NCI-H1092 treated with DMSO at 0.1 percent for 48 hours (cell line): Measurements from ENCODE around the gene AUH.

ENCODE experiments used
- DNase-seq: peaks from one replicate; lab custom pipeline; 2025; lab: John Stamatoyannopoulos, UW

The AUH gene

GRCh38 chr9:91340395-91340967 is 21.2 kb downstream of the AUH start:
- no peak for DNase-seq

DNA sequence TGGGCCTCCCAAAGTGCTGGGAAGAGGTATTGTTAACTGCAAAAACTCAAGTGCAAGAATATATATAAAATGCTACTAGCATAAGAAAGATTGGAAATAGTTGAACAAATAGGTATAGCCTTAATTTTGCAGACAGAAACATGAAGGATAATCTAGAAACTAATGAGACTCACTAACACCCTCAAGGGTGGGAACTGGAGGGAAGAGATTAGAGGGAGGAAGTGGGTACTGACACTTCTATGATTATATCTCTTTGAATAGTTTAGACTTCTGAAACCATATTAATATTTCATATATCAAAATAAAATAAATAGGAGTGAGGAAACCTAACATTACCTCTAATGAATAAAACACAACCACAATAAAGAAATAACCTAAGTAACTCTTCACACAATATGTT is 23.0 kb downstream of the AUH start:
- DNase-seq: no peak

GRCh38 chr9:91336786-91337185 is 24.9 kb downstream of the AUH start:
- no peak for DNase-seq

DNA sequence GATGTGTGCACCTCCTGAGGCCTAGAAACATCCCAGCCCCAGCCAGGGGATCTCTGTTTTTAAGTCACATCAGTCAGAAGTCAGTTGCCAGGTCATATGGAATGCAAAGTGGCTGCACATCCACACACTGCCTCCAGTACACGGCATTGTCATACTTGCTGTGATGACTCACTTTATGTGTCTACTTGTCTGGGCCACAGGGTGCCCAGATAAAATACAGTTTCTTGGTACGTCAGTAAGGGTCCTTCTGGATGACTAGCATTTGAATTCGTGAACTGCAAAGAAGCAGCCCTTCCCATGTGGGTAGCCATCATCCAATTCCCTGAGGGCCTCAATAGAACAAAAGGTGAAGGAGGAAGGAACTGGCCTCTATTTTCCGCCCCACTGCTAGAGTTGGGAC is 27.7 kb downstream of the AUH start:
- no peak for DNase-seq

- no peak for DNase-seq
Observed at GRCh38 chr9:91333551-91333950, 28.2 kb downstream of the AUH start.

- no peak for DNase-seq
Observed at GRCh38 chr9:91332546-91333231, 29.0 kb downstream of the AUH start.

DNA sequence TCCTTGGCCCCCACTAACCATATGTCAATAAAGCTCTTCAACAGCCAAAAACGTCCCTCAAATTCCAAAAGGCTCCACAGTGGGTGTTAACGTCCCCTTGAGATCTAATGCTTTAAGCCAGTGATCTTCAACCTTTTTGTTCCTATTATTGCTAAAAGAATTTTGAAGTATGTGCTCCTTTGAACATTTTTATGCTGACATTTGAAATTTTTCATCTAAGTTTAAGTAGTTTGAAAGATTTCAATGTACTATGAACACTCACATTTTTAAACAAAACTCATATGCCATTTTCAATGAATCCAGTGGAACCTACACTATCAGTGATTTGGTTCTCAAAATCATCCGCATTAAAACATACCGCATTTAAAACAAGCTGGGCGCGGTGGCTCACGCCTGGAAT is 29.9 kb downstream of the AUH start:
- DNase-seq: no peak

DNA sequence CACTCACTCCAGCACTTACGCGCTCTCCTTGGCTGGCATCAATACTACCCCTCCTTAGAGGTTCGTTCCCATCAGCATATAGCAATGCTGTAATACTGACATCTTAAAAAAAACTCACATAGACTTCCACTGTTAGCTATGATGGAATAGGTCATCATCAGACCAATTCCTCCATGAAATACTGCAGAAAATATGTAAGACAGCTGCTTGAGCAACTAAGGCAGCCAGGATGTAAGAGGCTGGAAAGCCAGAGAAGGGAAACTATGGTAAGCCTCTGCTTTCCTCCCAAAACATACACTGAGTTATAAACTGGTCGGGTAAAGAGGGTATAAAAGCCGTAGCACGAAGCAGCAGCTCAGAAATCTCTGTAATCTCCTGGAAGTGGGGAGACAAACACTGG is 33.5 kb downstream of the AUH start:
- no peak for DNase-seq

DNA sequence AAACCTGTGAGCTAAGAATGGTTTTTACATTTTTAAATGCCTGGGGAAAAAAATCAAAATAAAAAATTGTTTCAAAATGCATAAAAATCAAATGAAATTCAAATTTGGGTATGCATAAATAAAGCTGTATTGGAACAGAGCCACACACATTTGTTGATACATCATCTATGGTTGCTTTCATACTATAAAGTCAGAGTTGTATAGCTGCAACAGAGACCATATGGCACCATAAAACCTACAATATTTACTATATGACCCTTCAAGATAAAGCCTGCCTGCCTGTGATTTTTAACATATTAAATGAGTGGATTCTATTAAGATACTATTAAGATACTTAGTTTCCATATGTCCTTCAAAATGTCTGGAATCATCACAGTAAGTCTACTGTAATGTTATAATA is 40.0 kb downstream of the AUH start:
- no peak for DNase-seq

GRCh38 chr9:91320299-91320698 is 41.4 kb downstream of the AUH start:
- DNase-seq: no peak

DNA sequence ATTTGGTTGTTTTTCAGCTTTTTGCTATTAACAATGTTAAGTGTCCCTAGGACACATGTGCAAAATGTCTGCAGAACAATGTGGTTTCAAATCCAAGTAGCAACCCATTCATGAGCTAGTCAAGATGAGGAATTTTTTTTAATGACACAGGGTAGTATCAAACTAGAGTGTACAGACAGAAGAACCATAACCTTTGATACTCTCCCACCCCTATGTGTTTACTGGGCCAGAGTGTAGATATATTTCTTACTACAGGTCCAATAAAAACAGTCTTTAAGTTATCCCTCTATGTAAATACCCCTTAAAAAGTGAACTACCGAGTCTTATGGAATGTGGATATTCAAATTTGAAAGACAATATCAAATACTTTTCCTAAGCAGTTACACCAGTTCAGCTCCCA is 45.6 kb downstream of the AUH start:
- DNase-seq: no peak

GRCh38 chr9:91315191-91315590 is 46.5 kb downstream of the AUH start:
- DNase-seq: no peak

- no peak for DNase-seq
Observed at GRCh38 chr9:91312717-91313325, 48.9 kb downstream of the AUH start.

DNA sequence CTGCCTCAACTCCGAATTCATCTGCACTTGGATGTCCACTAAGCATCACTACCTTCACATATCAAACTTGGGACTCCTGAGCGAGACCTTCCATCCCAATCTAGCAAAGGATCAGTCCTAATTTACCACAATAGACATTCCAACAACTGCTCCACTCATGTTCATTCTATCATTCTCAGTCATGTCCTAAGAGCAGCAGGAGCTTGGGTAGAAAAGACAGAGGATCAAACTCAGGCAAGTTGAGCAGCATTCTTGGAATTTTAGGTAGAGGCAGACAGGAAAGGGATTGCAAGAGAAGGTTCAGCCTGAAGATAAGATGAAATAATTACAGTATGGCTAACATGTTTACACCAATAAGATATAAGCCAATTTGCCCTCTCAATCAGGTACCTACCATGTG is 51.7 kb downstream of the AUH start:
- DNase-seq: no peak

DNA sequence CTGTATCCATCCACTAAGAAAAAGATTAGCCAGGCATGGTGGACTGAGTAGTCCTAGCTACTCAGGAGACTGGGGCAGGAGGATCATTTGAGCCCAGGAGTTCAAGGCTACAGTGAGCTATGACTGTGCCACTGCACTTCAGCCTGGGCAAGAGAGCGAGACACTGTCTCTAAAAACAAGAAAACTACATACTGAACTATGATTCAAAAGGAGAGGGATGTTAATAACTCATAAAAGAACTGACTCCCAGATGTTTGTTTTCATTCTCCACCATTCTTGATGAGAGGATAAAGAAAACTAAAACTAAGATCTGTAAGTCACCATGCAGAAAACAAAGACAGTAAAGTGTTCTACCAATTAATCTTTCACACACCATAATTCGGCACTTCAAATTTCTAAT is 53.5 kb downstream of the AUH start:
- DNase-seq: no peak

- DNase-seq: no peak
Observed at GRCh38 chr9:91307279-91307678, 54.4 kb downstream of the AUH start.

DNA sequence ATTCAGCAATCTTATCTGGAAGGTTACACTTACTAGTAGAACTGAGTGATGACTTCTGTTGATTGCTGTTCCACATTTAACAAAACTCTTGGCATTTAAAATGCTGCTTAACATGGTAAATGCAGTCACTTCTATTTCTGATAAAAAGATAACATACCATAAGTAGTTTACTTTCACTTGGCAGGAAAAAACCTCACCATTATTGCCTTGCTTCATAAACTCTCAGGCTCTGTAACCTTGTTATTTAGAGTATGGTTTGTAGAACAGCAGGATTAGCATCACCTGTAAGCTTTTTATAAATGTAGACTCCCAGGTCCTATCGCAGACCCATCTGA is 55.5 kb downstream of the AUH start:
- DNase-seq: no peak

GRCh38 chr9:91305596-91306295 is 56.0 kb downstream of the AUH start:
- DNase-seq: no peak

DNA sequence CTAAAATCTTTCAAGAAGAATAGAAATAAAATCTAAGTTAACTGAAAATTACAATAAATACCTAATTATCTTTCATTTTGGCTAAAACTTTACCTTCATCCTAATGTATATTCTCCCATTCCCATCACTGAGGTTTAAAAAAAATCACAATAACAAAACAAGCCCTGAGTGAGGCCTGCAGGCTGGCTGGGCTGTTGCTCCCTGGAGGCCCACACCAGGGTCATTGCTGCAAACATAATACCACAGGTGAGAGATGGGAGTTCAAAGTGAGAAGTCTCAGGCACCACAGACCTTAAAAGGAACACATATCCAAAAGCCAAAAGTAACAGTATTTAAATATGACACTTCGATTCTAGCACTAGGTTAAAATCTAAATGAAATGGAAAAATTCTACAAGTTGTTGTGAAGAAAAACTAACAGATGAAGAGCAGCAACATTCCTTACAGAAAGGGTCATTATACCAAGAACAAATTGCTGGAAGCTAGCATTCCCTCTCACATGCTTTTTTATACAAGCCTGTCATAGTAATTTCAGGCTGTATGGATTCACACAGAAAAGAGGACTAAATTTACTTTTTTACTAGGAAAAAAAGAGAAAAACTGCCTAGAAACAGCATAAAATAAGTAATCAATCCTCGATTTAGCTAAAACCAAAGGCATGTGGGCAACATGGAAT is 57.8 kb downstream of the AUH start:
- no peak for DNase-seq

DNA sequence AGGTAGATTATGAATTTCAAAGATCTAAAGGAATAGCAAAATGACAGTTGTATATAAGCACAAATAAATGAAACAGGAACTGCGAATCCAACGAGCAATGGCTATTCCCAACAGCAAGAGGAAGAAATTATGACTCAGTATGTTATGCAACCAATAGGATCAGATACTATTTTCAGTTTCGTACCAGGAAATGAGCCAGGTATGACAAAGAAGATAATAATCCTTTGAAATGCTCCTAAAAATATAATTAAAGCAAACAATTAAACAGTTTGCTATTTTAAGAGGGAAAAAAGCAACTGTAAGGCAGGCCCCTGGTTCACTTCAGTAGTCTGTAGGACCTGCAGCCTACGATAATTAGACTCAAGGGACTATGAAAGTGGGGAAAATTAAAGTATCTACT is 58.9 kb downstream of the AUH start:
- DNase-seq: no peak

GRCh38 chr9:91301161-91301560 is 60.6 kb downstream of the AUH start:
- DNase-seq: no peak

DNA sequence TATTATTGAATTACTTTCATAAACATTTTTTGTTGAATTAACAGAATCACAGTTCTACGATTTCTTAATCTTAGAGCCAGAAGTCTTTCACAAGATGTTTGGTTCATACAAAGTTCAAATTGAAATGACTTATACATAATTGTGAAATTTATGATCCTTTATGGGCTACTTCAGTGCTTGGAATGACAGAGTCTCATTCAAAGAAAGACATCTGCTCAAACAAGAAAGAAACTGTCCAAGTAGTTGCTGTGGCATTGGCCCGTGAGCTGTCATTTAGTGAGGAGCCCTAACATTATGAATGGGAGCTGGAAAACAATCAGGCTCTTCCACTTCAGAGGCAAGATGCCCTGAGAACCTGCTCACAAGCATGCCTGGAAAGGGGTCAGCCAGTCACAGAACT is 63.4 kb downstream of the AUH start:
- DNase-seq: no peak

DNA sequence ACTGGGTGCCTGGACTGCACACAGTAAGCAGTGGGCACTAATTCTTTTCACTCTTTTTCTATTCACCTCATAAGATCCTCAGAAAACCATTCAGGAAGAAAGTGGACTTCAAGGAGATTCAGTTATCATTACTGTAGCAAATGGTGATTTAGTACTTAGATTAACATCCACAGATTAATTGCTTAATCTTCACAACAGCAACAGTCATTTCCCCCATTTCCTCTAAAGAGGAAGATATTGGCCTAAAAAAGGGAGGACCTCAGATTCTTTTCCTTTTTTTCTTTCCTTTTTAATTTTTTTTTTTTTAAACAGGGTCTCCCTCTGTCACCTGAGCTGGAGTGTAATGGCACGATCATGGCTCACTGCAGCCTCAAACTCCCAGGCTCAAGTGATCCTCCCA is 64.4 kb downstream of the AUH start:
- no peak for DNase-seq
